ENCODE results near the gene TSPAN9. TPM values are rescaled to one million over a fixed set of nuclear protein-coding genes. Genes with fewer than 3 reads are reported as not detected.

Gene TSPAN9
- total and polyA plus RNA-seq, 9 of the 15 experiments (the other 6 are each of a cell fraction or from before 2014, with no cell fraction given) = 0.23 to 2.1 (median 0.60) TPM; not detected in 2

- intact Hi-C loops (cut with micrococcal nuclease) (loop anchor here (1.0 kb wide), 2 partner anchors 188 to 195 kb away; no protein-coding TSS in a partner anchor), in situ Hi-C loops (cut with MboI) (no loop called here)
- POLR2A ChIA-PET = no interaction called here
- Histone ChIP-seq H3K4me1 (replicated peaks in 1 of 2; ENCODE audit: control insufficient read depth in 2 of 2, insufficient read depth in 2 of 2, low read length in 2 of 2) (peaks cover 0 to 8% of the 10 kb centered on the region in 2 experiments; a peak in 2 of 5 replicates), H2AFZ (ENCODE audit: low read depth, low read length) (no peak overlapping the region), H3K36me3 (ENCODE audit: control insufficient read depth, insufficient read depth, low read length) (peaks cover 39% of the 10 kb centered on the region; the same call in 1 of the 3 replicates), H3K9me3 (replicated peaks; ENCODE audit: control insufficient read depth, insufficient read depth, low read depth, low read length) (no peaks in the 10 kb centered on the region), H3K27me3 (ENCODE audit: control insufficient read depth in 2 of 2, insufficient read depth in 2 of 2, low read length in 2 of 2) (no peaks in the 10 kb centered on the region), H3K27ac (ENCODE audit: extremely low read depth, low read depth, low read length) (no peak overlapping the region), H3K79me2 (ENCODE audit: control insufficient read depth, insufficient read depth, low read length) (no peaks in the 10 kb centered on the region), H3K4me3 (no peak overlapping the region), H4K20me1 (replicated peaks; ENCODE audit: control insufficient read depth, insufficient read depth, low read length) (no peaks in the 10 kb centered on the region), H3K9me1 (ENCODE audit: control insufficient read depth, insufficient read depth, low read length) (no peaks in the 10 kb centered on the region), H3K4me2 (ENCODE audit: insufficient read depth, low read length) (no peak overlapping the region), H3K9ac (ENCODE audit: insufficient read depth in 1 of 2, low read depth in 2 of 2, low read length in 2 of 2) (no peak overlapping the region)
- DNase-seq (ENCODE audit: extremely low read depth in 1 of 4, low spot score in 3 of 4) (no peak), ATAC-seq (no peak; the same call in 2 of the 3 replicates), FAIRE-seq (no peak)
- no TSS peak for BruUV-seq (replicated peaks)
- 71% methylated on average over 13 of the region's 29 CpGs for WGBS (ENCODE audit: insufficient coverage, low coverage, missing lambda C conversion rate)
- CTCF ChIA-PET (ENCODE audit: low intra/inter-chr PET ratio) = interaction anchor here (0.7 to 1.1 kb wide), 2 partner anchors 149 to 256 kb away, joined by 3 to 5 read pairs; no protein-coding TSS in a partner anchor
- TF ChIP-seq ELK1 (CRISPR knock-in tag; IDR thresholded peaks at IDR 0.05) (no peak), RBM25 (IDR thresholded peaks at IDR 0.05; ENCODE audit: low read depth, low read length, severe bottlenecking) (no peak), BMI1 (IDR thresholded peaks at IDR 0.05; ENCODE audit: low read length) (no peak), ZBTB43 (CRISPR knock-in tag; IDR thresholded peaks at IDR 0.05) (no peak), ZNF449 (CRISPR knock-in tag; IDR thresholded peaks at IDR 0.05) (no peak), TCF7 (IDR thresholded peaks at IDR 0.05; ENCODE audit: borderline replicate concordance) (no peak), E4F1 (CRISPR knock-in tag; IDR thresholded peaks at IDR 0.05; ENCODE audit: borderline replicate concordance) (no peak), BCLAF1 (IDR thresholded peaks at IDR 0.05; ENCODE audit: borderline replicate concordance in 1 of 2, control insufficient read depth in 1 of 2, low read depth in 2 of 2, low read length in 1 of 2) (no peak)
Measured at GRCh38 chr12:3040663-3041544, 36.3 kb upstream of the TSPAN9 start.

Data from K562 (cell line).